Neural progenitor cell (in vitro differentiated cells): ENCODE data around the gene ITGA1.

Experiments used
- CTCF ChIP-seq: fragments of 200-600 bp; sonication (generic); IDR thresholded peaks from 2 replicates; pipeline ENCODE4 v1.5.1; 2017; ENCODE audit warnings: antibody characterized with exemption, mild to moderate bottlenecking
- EZH2 ChIP-seq: fragments of 200-600 bp; sonication (generic); IDR thresholded peaks from 2 replicates; pipeline ENCODE4 v1.6.1; 2017; ENCODE audit warnings: antibody characterized with exemption, mild to moderate bottlenecking, moderate library complexity

DNA sequence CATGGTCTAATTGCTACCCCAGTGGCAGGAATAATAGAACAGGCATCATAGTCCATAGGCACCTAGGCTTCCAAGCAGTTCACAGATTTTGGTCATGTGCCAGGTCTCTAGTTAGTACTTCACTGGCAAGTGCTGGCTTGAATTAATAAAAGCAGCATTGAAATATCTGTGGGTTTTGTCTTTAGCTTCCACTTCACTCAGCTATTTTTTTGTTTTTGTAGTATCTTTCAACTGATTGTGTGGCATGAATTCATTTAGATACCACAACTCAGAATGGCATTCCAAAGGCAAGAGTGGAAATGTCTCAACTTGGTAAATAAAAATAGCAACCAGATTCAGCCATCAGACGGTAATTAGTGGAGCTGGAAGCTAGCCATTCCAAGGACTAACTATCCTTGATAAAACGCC, 173.6 kb downstream of the ITGA1 start:
- TF ChIP-seq CTCF (no peak), EZH2 (no peak)
